ENCODE results near the gene SOX15.
"Not testable (repeated sequence)": the region's sequence is repeated elsewhere in the genome, so short reads cannot be mapped to it uniquely, and the experiment has no call there.

Gene SOX15

DNA sequence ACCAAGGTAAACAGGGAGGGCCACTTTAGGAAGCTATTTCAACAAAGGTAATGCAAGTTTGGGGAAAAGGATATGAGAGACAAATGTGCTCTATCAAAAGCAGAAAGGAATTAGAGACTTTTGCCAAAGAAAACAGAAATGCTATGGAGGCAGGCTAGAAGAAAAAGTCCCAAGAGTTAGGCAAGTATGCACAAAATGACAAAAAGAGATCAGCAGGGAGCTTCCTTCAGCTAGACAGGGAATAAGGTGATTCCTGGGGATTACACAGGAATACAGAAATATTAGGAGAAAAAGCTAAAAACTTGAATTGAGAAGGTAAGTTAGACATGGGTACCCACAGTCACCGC is 22.4 kb upstream of the SOX15 start:
- no peak for DNase-seq
- intact Hi-C loops (cut with DNase I) = no loop called here

- intact Hi-C loops (cut with DNase I) = no loop called here
- DNase-seq = no peak
Measured at GRCh38 chr17:7611635-7612293, 21.9 kb upstream of the SOX15 start.

- intact Hi-C loops (cut with DNase I) = no loop called here
- peak in 1 of 10 donors; percentile 62 for DNase-seq
Measured at GRCh38 chr17:7610641-7611040, 20.7 kb upstream of the SOX15 start.

GRCh38 chr17:7606280-7606679 is 16.4 kb upstream of the SOX15 start:
- no peak for DNase-seq
- intact Hi-C loops (cut with DNase I) = no loop called here

GRCh38 chr17:7597561-7597960 is 7.7 kb upstream of the SOX15 start:
- peak in 1 of 10 donors; percentile 17 for DNase-seq
- intact Hi-C loops (cut with DNase I) = not testable (repeated sequence)

DNA sequence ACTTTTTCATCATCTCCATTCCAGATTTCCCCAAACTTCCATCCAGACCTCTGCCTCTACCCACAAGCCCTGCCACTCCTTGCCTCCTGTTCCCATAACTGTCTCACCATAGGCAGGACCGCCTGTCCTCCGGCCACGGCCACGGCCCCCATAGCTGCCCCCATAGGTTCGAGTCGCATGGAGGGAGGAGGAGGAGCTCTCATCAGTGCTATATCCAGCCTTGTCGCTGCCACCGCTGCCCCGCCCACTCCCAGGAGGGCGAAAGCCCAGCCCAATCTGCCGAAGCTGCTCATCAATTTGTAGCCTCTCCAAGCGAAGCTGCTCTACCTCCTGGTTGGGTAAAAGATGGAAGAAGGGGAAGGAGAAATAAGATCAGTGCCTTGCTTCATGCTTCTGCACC is 3.4 kb upstream of the SOX15 start:
- intact Hi-C loops (cut with DNase I) = no loop called here
- peak in 1 of 10 donors; percentile 80 for DNase-seq

DNA sequence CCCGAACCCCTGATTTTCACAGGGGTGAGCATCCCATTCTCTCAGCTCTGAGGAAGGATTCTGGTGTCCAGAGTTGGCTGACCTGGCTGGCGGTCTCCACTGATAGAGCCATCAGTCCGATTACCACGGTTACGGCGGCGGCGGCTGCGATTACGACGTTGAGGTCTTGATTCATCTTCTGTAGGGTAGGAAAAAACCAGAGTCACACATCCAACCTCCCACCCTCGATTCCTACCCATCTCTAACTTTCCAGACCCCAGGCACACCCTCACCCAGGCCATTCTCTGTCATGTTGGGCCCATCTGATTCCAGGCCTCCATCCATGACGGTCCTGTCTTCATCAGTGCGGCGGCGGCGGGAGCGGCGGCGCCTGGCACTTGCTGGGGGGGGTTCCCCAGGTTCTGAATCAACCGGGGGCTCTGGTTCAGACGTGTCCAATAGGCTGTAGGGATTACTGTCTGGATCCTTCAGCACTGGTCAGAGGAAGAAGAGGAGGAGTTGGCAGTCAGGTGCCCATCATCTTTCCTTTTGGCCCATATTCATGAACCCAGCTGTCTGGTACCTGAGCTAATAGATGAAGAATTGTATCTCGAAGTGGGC is 2.6 kb upstream of the SOX15 start:
- peak in 1 of 10 donors; percentile 62 for DNase-seq
- intact Hi-C loops (cut with DNase I) = no loop called here

DNA sequence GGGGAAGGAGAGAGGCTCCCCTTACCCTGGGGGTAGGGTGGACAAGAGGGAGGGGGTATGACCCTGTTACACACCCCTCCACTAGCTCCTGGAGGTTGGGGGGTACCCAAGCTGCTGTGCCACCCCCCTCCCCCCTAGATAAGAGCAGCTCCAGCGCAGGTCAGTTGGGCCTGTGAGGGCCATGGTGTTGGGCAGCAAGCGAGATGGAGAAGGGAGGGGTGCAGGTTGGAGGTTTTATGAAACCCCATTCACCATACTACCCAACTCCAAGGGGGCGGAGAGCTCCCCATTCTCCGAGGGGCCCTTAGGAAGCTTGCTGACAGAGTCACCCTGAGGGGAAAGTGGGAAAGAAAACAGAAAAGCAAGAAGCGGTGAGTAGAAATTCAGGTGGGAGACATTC is 1.7 kb upstream of the SOX15 start:
- intact Hi-C loops (cut with DNase I) = no loop called here
- peak in 1 of 10 donors; percentile 8 for DNase-seq

DNA sequence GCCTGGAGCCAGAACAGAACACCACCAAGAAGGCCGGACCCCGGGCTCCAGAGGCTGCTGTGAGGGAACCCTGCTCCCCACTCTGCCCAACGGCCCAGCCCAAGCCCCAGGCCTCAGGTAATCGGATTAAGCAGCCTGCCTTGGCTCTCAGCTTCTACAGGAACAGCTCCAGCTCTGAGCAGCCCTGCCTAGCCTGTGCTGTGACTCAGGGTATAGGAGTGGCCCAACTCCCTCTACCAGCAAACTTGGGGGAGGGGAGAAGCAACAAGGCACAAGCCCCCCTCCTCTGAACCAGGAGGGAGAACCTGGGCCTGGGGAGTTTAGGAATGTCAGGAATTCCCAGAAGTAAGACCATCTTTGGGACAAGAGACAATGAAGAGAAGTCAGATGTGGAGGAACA is 849 bp upstream of the SOX15 start:
- intact Hi-C loops (cut with DNase I) = no loop called here
- DNase-seq = peak in 1 of 10 donors; percentile 42

- DNase-seq = peak; percentile 74 to 98 (median 88)
- intact Hi-C loops (cut with DNase I) = loop anchor here (10.0 kb wide), 1 partner anchor 155 kb away; the partner anchor contains the start of genes FGF11 and TMEM102
Measured at GRCh38 chr17:7589204-7589868, 558 bp downstream of the SOX15 start.

DNA sequence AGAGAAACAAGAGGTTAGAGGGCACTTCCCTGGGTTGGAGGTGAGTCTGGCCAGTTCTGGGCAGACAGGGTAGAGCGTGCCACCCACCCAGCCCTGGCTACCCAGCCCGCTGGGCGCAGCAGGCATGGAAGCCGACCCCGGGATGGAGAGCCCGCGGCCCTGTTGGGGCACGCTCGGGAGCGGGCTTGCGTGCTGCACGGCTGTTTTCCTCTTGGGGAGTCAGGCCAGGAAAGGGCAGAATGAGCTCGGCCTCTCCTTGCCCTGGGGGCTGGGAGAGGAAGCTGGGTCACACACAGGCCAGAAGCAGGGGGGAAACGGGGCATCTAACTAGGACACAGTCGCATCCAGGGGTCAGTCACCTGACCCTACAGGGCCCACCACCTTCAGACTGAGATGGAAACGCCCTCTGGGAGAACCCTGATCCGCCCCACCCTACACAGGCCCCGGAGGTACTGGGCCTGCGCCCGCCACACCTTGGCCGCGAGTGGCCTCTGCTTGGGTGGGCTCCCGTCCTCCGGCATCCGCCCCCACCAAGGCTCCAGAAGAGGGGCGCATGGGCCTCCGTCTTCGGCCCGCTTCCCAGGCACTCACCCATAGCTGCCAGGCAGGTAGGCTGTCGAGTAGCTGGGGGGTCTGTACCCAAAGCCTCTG is 1.2 kb downstream of the SOX15 start:
- DNase-seq = peak in 2 of 10 donors; percentile 77 to 79
- intact Hi-C loops (cut with DNase I) = loop anchor here (10.0 kb wide), 1 partner anchor 154 kb away; the partner anchor contains the start of genes FGF11 and TMEM102

DNA sequence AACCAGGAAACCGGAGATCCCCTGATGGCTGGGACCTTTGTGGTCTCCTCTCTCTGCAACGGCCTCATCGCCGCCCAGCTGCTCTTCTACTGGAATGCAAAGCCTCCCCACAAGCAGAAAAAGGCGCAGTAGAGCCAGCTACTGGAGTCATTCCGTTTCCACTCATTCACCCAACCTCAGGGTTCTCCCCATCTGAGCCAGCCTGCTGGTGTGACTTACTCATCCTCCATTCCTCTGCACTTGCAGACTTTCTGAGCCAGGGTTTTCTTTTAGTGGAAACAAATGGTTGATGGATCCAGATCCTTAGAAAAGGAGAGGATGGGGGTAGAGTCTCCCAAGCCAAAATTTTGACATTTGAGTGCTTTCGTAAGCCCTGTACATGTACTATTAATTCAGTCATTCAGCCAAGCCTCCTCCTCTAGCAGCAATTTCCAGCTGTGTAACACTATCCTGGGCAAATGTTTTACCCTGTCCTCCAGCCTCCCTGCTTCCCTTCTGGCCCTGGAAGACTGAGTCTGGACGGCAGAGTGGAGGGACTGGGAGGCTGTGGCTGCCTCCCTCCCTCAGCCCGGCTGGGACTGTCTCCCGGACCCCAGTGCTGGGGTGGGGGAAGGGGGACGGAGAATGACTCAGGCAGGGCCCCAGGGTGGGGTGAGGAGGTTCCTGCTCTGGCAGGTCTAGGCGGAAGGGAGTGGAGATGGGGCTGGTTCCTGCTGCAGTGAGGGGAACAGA is 2.3 kb downstream of the SOX15 start:
- peak in 2 of 10 donors; percentile 69 to 81 for DNase-seq
- intact Hi-C loops (cut with DNase I) = loop anchor here (10.0 kb wide), 1 partner anchor 153 kb away; the partner anchor contains the start of genes FGF11 and TMEM102

DNA sequence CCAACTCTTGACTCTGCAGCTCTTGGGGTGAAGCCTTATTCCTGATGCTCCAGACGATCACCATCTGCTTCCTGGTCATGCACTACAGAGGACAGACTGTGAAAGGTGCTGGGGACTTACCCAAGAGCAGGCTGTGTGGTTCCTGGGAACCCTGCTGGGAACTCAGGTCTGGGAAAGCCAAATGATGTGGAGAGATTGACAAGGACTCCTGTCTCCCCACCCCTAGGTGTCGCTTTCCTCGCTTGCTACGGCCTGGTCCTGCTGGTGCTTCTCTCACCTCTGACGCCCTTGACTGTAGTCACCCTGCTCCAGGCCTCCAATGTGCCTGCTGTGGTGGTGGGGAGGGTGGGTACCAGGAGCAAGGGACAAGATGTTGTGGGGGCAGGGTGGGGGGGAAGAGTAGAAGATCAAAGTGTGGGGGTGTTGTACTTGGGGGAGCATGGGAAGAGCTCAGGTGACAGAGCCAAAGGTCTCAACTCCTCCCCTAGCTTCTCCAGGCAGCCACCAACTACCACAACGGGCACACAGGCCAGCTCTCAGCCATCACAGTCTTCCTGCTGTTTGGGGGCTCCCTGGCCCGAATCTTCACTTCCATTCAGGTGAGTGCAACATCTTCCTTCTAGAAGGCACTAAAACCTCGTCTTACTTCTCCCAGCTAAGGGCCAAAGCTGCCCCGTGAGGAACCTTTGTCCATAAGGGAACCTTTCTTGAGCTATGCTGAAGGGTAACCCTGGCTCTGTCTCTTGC is 3.0 kb downstream of the SOX15 start:
- peak in 2 of 10 donors; percentile 45 for DNase-seq
- intact Hi-C loops (cut with DNase I) = loop anchor here (10.0 kb wide), 1 partner anchor 152 kb away; the partner anchor contains the start of genes FGF11 and TMEM102

GRCh38 chr17:7583253-7584109 is 6.4 kb downstream of the SOX15 start, which contains the start of gene MPDU1:
Gene MPDU1, plus strand, starts transcription at chr17:7583852. Its CDS starts 11 bp downstream, at chr17:7583863.
- peak; percentile 93 to 99 (median 95) for DNase-seq
- intact Hi-C loops (cut with DNase I) = loop anchor here (1.0 to 10.0 kb wide), 2 partner anchors 10 to 149 kb away; partner anchors contain the start of genes FGF11 and TMEM102

- DNase-seq = peak in 2 of 10 donors; percentile 71 to 88
Measured at GRCh38 chr17:7582396-7583252, 7.3 kb downstream of the SOX15 start.

DNA sequence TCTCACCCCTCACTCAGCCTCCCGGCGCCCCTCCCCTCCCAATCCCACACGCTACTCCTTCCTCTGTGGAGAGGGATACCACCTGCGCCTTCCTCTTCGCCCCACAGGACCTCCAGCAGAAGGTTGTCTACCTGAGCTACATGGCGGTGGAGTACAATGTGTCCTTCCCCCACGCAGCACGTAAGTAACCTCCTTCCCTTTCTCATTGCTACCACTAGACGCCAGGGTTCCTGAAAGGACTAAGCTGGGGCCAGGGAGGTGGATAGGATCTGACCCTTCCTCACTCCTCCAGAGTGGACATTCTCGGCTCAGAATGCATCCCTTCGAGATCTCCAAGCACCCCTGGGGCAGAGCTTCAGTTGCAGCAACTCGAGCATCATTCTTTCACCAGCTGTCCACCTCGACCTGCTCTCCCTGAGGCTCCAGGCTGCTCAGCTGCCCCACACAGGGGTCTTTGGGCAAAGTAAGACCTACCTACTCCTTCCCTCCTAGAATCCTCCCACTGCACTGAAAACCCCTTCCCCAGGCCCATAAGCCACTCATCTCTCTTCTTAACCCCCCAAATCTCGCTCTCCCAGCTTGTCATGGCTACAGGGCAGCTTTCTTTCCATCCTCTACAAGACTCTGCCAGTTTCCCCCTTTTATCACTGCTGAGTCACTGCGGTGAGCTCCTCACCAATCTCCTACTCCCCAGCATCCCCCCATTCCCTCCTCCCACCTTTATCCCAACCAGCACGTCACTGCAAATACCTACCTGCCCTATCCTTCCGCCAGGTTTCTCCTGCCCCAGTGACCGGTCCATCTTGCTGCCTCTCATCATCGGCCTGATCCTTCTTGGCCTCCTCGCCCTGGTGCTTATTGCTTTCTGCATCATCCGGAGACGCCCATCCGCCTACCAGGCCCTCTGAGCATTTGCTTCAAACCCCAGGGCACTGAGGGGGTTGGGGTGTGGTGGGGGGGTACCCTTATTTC is 9.0 kb downstream of the SOX15 start:
- peak in 1 of 10 donors; percentile 53 for DNase-seq
- intact Hi-C loops (cut with DNase I) = loop anchor here (10.0 kb wide), 1 partner anchor 146 kb away; the partner anchor contains the start of genes FGF11 and TMEM102

More at GRCh38 chr17:7582396-7583252, 7.3 kb downstream of the SOX15 start:
- intact Hi-C loops (cut with DNase I) = loop anchor here (1.0 to 10.0 kb wide), 2 partner anchors 9 to 148 kb away; partner anchors contain the start of genes FGF11 and TMEM102

Data from posterior cingulate gyrus (tissue), 11 donors.